Omental fat pad (tissue), 4 donors: Measurements from ENCODE around the gene EPRS1. TPM values are rescaled to one million over a fixed set of nuclear protein-coding genes. Genes with fewer than 3 reads are reported as not detected.

ENCODE experiments used
- ATAC-seq: fragments of 150-250 bp; one replicate; pipeline ENCODE4 v1.9.1; 2016; ENCODE audit warnings: mild to moderate bottlenecking, moderate library complexity; ENCODE audit not compliant: low FRiP score
- DNase-seq: peaks from one replicate; pipeline ENCODE4 v3.0.0-alpha.2; 2019; ENCODE audit warnings: low spot score
- CTCF ChIP-seq, 3 donors: fragments of 450-650 bp; IDR thresholded peaks; one replicate each; pipeline ENCODE4 v1.5.1; 2016 to 2017; ENCODE audit warnings: antibody characterized with exemption in 3 of 3, mild to moderate bottlenecking in 3 of 3, moderate library complexity in 2 of 3
- total RNA-seq, 4 donors: library from RNA; depleted of rRNA; stranded (reverse); fragments of >200 nt; gene quantifications; one replicate each; pipeline ENCODE4 v1.1.0, GENCODE V29; 2016

EPRS1 gene
- total RNA-seq, 4 donors from 2014 or later: 32.8 to 72.8 (median 50.0) TPM

- ATAC-seq (no peak), DNase-seq (no peak)
- TF ChIP-seq CTCF (IDR thresholded peaks at IDR 0.05): no peak
Measured at GRCh38 chr1:220007438-220007837, 38.9 kb downstream of the EPRS1 start.

GRCh38 chr1:220005489-220005888, 40.8 kb downstream of the EPRS1 start:
- DNase-seq (no peak), ATAC-seq (no peak)
- TF ChIP-seq CTCF (IDR thresholded peaks at IDR 0.05): no peak

DNA sequence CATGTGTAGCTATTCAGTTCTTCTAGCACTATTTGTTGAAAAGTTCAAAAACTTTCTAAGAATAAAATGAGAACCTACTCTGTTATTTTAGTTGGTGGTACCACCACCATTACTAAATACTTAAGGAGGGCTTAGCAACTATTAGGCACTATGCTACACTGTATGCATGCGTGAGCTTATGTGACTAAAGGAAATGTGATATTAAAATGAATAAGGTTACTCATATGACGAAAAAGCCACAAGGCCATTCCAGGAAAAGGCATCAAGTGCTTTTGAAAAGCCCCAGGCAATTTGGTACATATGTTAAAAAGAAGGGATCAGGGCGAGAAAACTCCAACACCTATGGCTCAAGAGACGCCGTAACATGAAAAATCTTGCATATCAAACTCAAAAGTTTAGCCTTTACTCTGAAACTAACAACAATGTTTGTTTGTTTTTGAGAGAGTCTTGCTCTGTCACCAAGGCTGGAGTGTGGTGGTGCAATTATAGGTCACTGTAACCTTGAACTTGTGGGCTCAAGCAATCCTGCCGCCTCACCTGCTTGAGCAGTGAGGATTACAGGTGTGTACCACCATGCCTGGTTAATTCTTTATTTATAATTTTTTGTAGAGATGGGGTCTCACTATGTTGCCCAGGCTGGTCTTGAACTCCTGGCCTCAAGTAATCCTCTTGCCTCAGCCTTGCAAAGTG, 42.5 kb downstream of the EPRS1 start:
- ATAC-seq: no peak
- TF ChIP-seq CTCF (IDR thresholded peaks at IDR 0.05): no peak
- no peak for DNase-seq

GRCh38 chr1:220003015-220003414, 43.3 kb downstream of the EPRS1 start:
- TF ChIP-seq CTCF (IDR thresholded peaks at IDR 0.05): no peak
- DNase-seq (no peak), ATAC-seq (no peak)

GRCh38 chr1:220001095-220001501, 45.2 kb downstream of the EPRS1 start:
- TF ChIP-seq CTCF (IDR thresholded peaks at IDR 0.05): no peak
- no peak for ATAC-seq

GRCh38 chr1:219999821-220000220, 46.5 kb downstream of the EPRS1 start:
- no peak for TF ChIP-seq CTCF (IDR thresholded peaks at IDR 0.05)
- DNase-seq: no peak
- no peak for ATAC-seq

More at GRCh38 chr1:220001095-220001501, 45.2 kb downstream of the EPRS1 start:
- DNase-seq: no peak

Other genes starting within 250 kb of the EPRS1 start
- not detected for gene SLC30A10, start 117.9 kb downstream of the EPRS1 start, total RNA-seq
- 10 to 100 TPM; 14.7 to 26.3 (median 20.5) TPM for gene BPNT1, start 43.3 kb upstream of the EPRS1 start, total RNA-seq
- 10 to 100 TPM; 45.5 to 88.4 (median 68.8) TPM for gene IARS2, start 47.6 kb upstream of the EPRS1 start, total RNA-seq
- 10 to 100 TPM; 22.0 to 37.0 (median 30.4) TPM for gene RAB3GAP2, start 225.9 kb upstream of the EPRS1 start, total RNA-seq